Heart right ventricle (tissue), 16 donors: ENCODE measurements around the gene KHDRBS2. TPM values are rescaled to one million over a fixed set of nuclear protein-coding genes. Genes with fewer than 3 reads are reported as not detected.

Experiments used
- ATAC-seq, 8 donors: fragments of 200-7000 bp; cut with Tn5 transposase; one replicate each; pipeline ENCODE4 v1.9.1; 2020; ENCODE audit warnings: mild to moderate bottlenecking in 8 of 8, moderate library complexity in 8 of 8, moderate number of reproducible peaks in 1 of 8
- DNase-seq, 2 donors: peaks; one replicate each; pipeline ENCODE4 v3.0.0-alpha.2; 2020
- H3K27ac ChIP-seq, 10 donors: fragments of 200-600 bp; sonication (generic) in 2 of 10; one replicate each; pipeline versions ENCODE4 v1.5.0 to v1.8.0; 2020 to 2022; ENCODE audit warnings: mild to moderate bottlenecking in 3 of 10
- H3K27me3 ChIP-seq, 7 donors: fragments of 200-600 bp; one replicate each; pipeline ENCODE4 v1.8.0; 2021 to 2022; ENCODE audit warnings: mild to moderate bottlenecking in 2 of 7
- H3K36me3 ChIP-seq, 9 donors: fragments of 200-600 bp; sonication (generic) in 1 of 9; one replicate each; pipeline versions ENCODE4 v1.5.0 to v1.8.0; 2020 to 2022; ENCODE audit warnings: mild to moderate bottlenecking in 2 of 9
- H3K4me1 ChIP-seq, 9 donors: fragments of 200-600 bp; sonication (generic) in 1 of 9; one replicate each; pipeline versions ENCODE4 v1.5.0 to v1.8.0; 2020 to 2022; ENCODE audit warnings: mild to moderate bottlenecking in 4 of 9
- H3K4me3 ChIP-seq, 10 donors: fragments of 200-600 bp; sonication (generic) in 2 of 10; one replicate each; pipeline versions ENCODE4 v1.5.0 to v1.8.0; 2020 to 2022; ENCODE audit warnings: mild to moderate bottlenecking in 7 of 10, moderate library complexity in 2 of 10
- H3K9me3 ChIP-seq, 11 donors: fragments of 200-600 bp in 10 of 11; sonication (generic) in 2 of 11; one replicate each; pipeline versions ENCODE4 v1.5.0 to v1.8.0; 2013 to 2022; ENCODE audit warnings: mild to moderate bottlenecking in 2 of 11, control low read depth in 1 of 11, moderate library complexity in 1 of 11
- WGBS, 2 donors: extraction: QIAGEN DNeasy Blood & Tissue Kit; methylation state at CpG; one replicate each; pipeline ENCODE4 v1.1.7; 2013; ENCODE audit warnings: inconsistent platforms in 1 of 2; 5-methylcytosine and 5-hydroxymethylcytosine counted together
- intact Hi-C, 10 donors: fragments of 100-400 bp; cut with DNase I; formaldehyde crosslinking; loops; one replicate each; pipeline versions ENCODE4 v1.11.1 to v1.14.2; 2022
- polyA plus RNA-seq, 2 donors: library from polyadenylated mRNA; stranded (reverse); fragments of 200-250 nt; gene quantifications; one replicate each; pipeline ENCODE4 v1.2.3, GENCODE V29; 2013
- total RNA-seq, 10 donors: library from RNA; stranded (reverse); fragmentation: NEBNext Ultra II Directional in 3 of 10; extraction: Animal tissue kit (Norgen Biotek cat#: 25700) in 3 of 10; gene quantifications; one replicate each; pipeline versions ENCODE4 v1.2.1 to v1.2.4, GENCODE V29; 2021 to 2023
- TF ChIP-seq, protein P1 (sequence below), 9 donors: fragments of 200-600 bp; sonication (generic) in 2 of 9; IDR thresholded peaks; one replicate each; pipeline versions ENCODE4 v1.5.0 to v1.8.0; 2021 to 2022; ENCODE audit warnings: antibody characterized with exemption in 9 of 9, mild to moderate bottlenecking in 5 of 9, moderate library complexity in 1 of 9
- donor health status: Arrhythmogenic right ventricular cardiomyopathy.
- donor health status: ischemic (EF 13 %, LVEDD 7.1; RV severe dilation, severe dysfunction).
- donor health status: healthy with polysubstance abuse.
- donor health status: DM: no; HTN: yes; CAD: no.
- donor health status: DM: no; HTN: no; CAD: no.
- donor health status: ischemic (EF 25% LVEDD 6.9; RV normal size, moderate dysfunction).
- donor health status: ischemic (EF 25% LVEDD 5.7; RV mildly dilated, moderate dysfunction).
- donor health status: healthy.
- donor health status: DM: yes; HTN: yes; CAD: no.
- donor health status: Ischemic cardiomyopathy.
- donor health status: ischemic (EF 35%, LVEDD 5.7; RV mildly dilated, moderate dysfunction).
- donor health status: nonischemic (EF 11% LVEDD 7.7; RV severe dilation, severe dysfunction).
- donor health status: DM: yes; HTN: yes; CAD: no.
- donor health status: PGD.
- donor health status: ischemic (EF 29% LVEDD 5.4; RV normal size, mild dysfunction).
- donor health status: nonischemic (EF 23%, LVEDD 6.1; RV moderate dilation, normal function).

KHDRBS2 gene
- total and polyA plus RNA-seq, 12 donors: 0.09 to 0.15 (median 0.14) TPM; not detected in 9

DNA sequence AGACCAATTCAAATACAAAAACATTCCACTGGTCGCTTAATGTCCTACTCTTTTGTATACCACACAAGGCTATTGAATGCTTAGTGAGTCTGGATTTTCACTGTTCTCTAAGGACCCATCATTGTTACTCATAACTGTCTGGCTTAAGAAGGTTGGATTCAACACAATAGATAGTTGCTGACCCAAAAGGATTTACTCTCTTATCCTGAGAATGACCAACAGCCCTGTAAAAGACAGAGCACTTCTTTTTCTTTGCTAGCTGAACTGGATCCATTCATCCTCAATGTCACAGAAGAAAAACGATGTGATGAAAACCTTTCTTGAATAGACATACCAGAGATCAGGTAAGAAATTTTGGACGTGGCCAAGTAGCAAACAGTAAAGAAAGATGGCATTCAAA is 645.6 kb downstream of the KHDRBS2 start:
- H3K4me1 ChIP-seq: no peaks in the 10 kb centered on the region
- no peak for ATAC-seq
- H3K9me3 ChIP-seq: peaks cover 0 to 47% (median 0%) of the 10 kb centered on the region in 11 donors
- no peak overlapping the region for H3K27ac ChIP-seq
- 49 to 52% methylated on average over 3 of the region's 3 CpGs for WGBS, 2 donors
- intact Hi-C loops: no loop called here
- no peak overlapping the region for H3K4me3 ChIP-seq
- no peaks in the 10 kb centered on the region for H3K27me3 ChIP-seq
- no peaks in the 10 kb centered on the region for H3K36me3 ChIP-seq
- no peak for DNase-seq
- TF ChIP-seq, protein P1, sequence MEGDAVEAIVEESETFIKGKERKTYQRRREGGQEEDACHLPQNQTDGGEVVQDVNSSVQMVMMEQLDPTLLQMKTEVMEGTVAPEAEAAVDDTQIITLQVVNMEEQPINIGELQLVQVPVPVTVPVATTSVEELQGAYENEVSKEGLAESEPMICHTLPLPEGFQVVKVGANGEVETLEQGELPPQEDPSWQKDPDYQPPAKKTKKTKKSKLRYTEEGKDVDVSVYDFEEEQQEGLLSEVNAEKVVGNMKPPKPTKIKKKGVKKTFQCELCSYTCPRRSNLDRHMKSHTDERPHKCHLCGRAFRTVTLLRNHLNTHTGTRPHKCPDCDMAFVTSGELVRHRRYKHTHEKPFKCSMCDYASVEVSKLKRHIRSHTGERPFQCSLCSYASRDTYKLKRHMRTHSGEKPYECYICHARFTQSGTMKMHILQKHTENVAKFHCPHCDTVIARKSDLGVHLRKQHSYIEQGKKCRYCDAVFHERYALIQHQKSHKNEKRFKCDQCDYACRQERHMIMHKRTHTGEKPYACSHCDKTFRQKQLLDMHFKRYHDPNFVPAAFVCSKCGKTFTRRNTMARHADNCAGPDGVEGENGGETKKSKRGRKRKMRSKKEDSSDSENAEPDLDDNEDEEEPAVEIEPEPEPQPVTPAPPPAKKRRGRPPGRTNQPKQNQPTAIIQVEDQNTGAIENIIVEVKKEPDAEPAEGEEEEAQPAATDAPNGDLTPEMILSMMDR (IDR thresholded peaks at IDR 0.05): no peak
